Parietal lobe (tissue), 2 donors: ENCODE measurements around the gene KRTAP13-1. TPM values are rescaled to one million over a fixed set of nuclear protein-coding genes. Genes with fewer than 3 reads are reported as not detected.

Experiments used
- small RNA-seq: library from RNA; depleted of rRNA; stranded (forward); fragments of <200 nt; gene quantifications from one replicate; pipeline ENCODE3, GENCODE V24; 2014; ENCODE audit warnings: low replicate concordance
- total RNA-seq: library from RNA; depleted of rRNA; stranded (reverse); fragments of >200 nt; gene quantifications from one replicate; pipeline ENCODE4 v1.2.3, GENCODE V29; 2014

KRTAP13-1 gene
- not detected for total RNA-seq

GRCh38 chr21:30395731-30396130 lies at the start of gene KRTAP13-1:
Gene KRTAP13-1 (plus strand): TSS chr21:30396031. CDS start chr21:30396087, 56 bp downstream.

GRCh38 chr21:30348506-30348905 lies 47.3 kb upstream of the KRTAP13-1 start, which contains the start of gene KRTAP23-1:
Gene KRTAP23-1 (minus strand): TSS chr21:30348606. CDS start chr21:30348606, 0 bp downstream.

GRCh38 chr21:30372139-30372770 lies 23.6 kb upstream of the KRTAP13-1 start, which contains the start of gene KRTAP13-2:
Gene KRTAP13-2 (minus strand): TSS chr21:30372271. CDS start chr21:30372213, 58 bp downstream.

GRCh38 chr21:30425826-30426225 lies 30.0 kb downstream of the KRTAP13-1 start, which contains the start of gene KRTAP13-3:
Gene KRTAP13-3 (minus strand): TSS chr21:30425926. CDS start chr21:30425912, 14 bp downstream.

GRCh38 chr21:30430170-30430655 lies 34.4 kb downstream of the KRTAP13-1 start, which contains the start of gene KRTAP13-4:
Gene KRTAP13-4 (plus strand): TSS chr21:30430220. CDS start chr21:30430276, 56 bp downstream.

GRCh38 chr21:30439975-30440374 lies 44.1 kb downstream of the KRTAP13-1 start, which contains the start of gene KRTAP15-1:
Gene KRTAP15-1 (plus strand): TSS chr21:30440275. CDS start chr21:30440328, 53 bp downstream.

Small RNA genes within 50 kb of the gene (small RNA-seq; reads per million reads assigned to genes)
- gene KRTAP23-1 (not detected), gene MIR4327 (not detected)

Other genes with a start within 250 kb of the KRTAP13-1 start
- not detected for gene CLDN17, start 229.2 kb upstream of the KRTAP13-1 start, total RNA-seq
- not detected for gene CLDN8, start 179.9 kb upstream of the KRTAP13-1 start, total RNA-seq
- not detected for gene KRTAP24-1, start 113.1 kb upstream of the KRTAP13-1 start, total RNA-seq
- not detected for gene KRTAP25-1, start 106.5 kb upstream of the KRTAP13-1 start, total RNA-seq
- gene KRTAP26-1, start 75.7 kb upstream of the KRTAP13-1 start, total RNA-seq, result not detected
- not detected for gene KRTAP27-1, start 58.3 kb upstream of the KRTAP13-1 start, total RNA-seq
- gene KRTAP23-1, start 47.4 kb upstream of the KRTAP13-1 start, total RNA-seq, result not detected
- not detected for gene KRTAP13-2, start 23.8 kb upstream of the KRTAP13-1 start, total RNA-seq
- gene KRTAP13-3, start 29.9 kb downstream of the KRTAP13-1 start, total RNA-seq, result not detected
- not detected for gene KRTAP13-4, start 34.2 kb downstream of the KRTAP13-1 start, total RNA-seq
- not detected for gene KRTAP15-1, start 44.2 kb downstream of the KRTAP13-1 start, total RNA-seq
- gene KRTAP19-1, start 84.3 kb downstream of the KRTAP13-1 start, total RNA-seq, result not detected
- gene KRTAP19-2, start 91.4 kb downstream of the KRTAP13-1 start, total RNA-seq, result not detected
- gene KRTAP19-3, start 96.0 kb downstream of the KRTAP13-1 start, total RNA-seq, result not detected
- gene KRTAP19-4, start 101.1 kb downstream of the KRTAP13-1 start, total RNA-seq, result not detected
- not detected for gene KRTAP19-5, start 106.1 kb downstream of the KRTAP13-1 start, total RNA-seq
- gene KRTAP19-6, start 145.8 kb downstream of the KRTAP13-1 start, total RNA-seq, result not detected
- not detected for gene KRTAP19-7, start 165.3 kb downstream of the KRTAP13-1 start, total RNA-seq
- gene KRTAP22-2, start 194.4 kb downstream of the KRTAP13-1 start, total RNA-seq, result not detected
- not detected for gene KRTAP6-3, start 196.4 kb downstream of the KRTAP13-1 start, total RNA-seq
- gene KRTAP6-2, start 202.9 kb downstream of the KRTAP13-1 start, total RNA-seq, result not detected
- not detected for gene KRTAP22-1, start 205.1 kb downstream of the KRTAP13-1 start, total RNA-seq
- gene KRTAP6-1, start 217.9 kb downstream of the KRTAP13-1 start, total RNA-seq, result not detected
- not detected for gene KRTAP20-1, start 220.4 kb downstream of the KRTAP13-1 start, total RNA-seq
- not detected for gene KRTAP20-4, start 224.6 kb downstream of the KRTAP13-1 start, total RNA-seq
- gene KRTAP20-2, start 239.2 kb downstream of the KRTAP13-1 start, total RNA-seq, result not detected
- gene KRTAP20-3, start 246.8 kb downstream of the KRTAP13-1 start, total RNA-seq, result not detected